Uterus (tissue), 4 donors: ENCODE results near the gene SMIM5. TPM values are rescaled to one million over a fixed set of nuclear protein-coding genes. Genes with fewer than 3 reads are reported as not detected.

Experiments
- DNase-seq, 2 donors: peaks; one replicate each; pipeline ENCODE4 v3.0.0-alpha.2; 2019 to 2020
- H3K27ac ChIP-seq, 2 donors: fragments of 200-600 bp; sonication (generic); 1 replicate in 1 of 2; 2 replicates in 1 of 2; pipeline ENCODE4 v1.5.1; 2016 to 2018
- H3K27me3 ChIP-seq, 2 donors: fragments of 200-600 bp; sonication (generic); one replicate each; pipeline ENCODE4 v1.5.1; 2018 to 2019; ENCODE audit warnings: control low read depth in 1 of 2
- H3K36me3 ChIP-seq, 2 donors: fragments of 200-600 bp; sonication (generic); one replicate each; pipeline ENCODE4 v1.5.1; 2019; ENCODE audit warnings: control low read depth in 1 of 2
- H3K4me1 ChIP-seq, 2 donors: fragments of 200-600 bp; sonication (generic); one replicate each; pipeline ENCODE4 v1.5.1; 2018 to 2019; ENCODE audit warnings: control low read depth in 1 of 2
- H3K4me3 ChIP-seq, 2 donors: fragments of 200-600 bp; sonication (generic); 1 replicate in 1 of 2; 2 replicates in 1 of 2; pipeline ENCODE4 v1.5.1; 2018 to 2019; ENCODE audit warnings: mild to moderate bottlenecking in 1 of 2
- H3K9me3 ChIP-seq, 2 donors: fragments of 200-600 bp; sonication (generic); one replicate each; pipeline ENCODE4 v1.5.1; 2019; ENCODE audit warnings: control low read depth in 1 of 2
- CTCF ChIP-seq, 4 experiments: fragments of 200-600 bp in 2 of 4; fragments of 450-650 bp in 2 of 4; sonication (generic) in 2 of 4; IDR thresholded peaks; one replicate each; pipeline ENCODE4 v1.5.1; 2016 to 2019; ENCODE audit warnings: antibody characterized with exemption in 4 of 4, mild to moderate bottlenecking in 2 of 4, moderate library complexity in 1 of 4
- POLR2A ChIP-seq, 2 donors: fragments of 450-650 bp; IDR thresholded peaks; one replicate each; pipeline ENCODE4 v1.6.1; 2016; ENCODE audit warnings: antibody characterized with exemption in 2 of 2, mild to moderate bottlenecking in 1 of 2, moderate library complexity in 1 of 2
- intact Hi-C: fragments of 100-400 bp; cut with DNase I; formaldehyde crosslinking; loops from one replicate; pipeline ENCODE4 v1.15.1; 2023; ENCODE audit warnings: low total_unique reads
- total RNA-seq, 4 donors: library from RNA; depleted of rRNA in 3 of 4; stranded (reverse); fragments of >200 nt in 3 of 4; gene quantifications; one replicate each; pipeline versions ENCODE4 v1.1.0 to v1.2.4, GENCODE V29; 2014 to 2023
- donor health status: DM: yes; HTN: yes; CAD: no.

SMIM5 gene
- total RNA-seq, 4 donors from 2014 or later: 0.85 to 2.2 TPM; not detected in 2

GRCh38 chr17:75626496-75627038 is 6.7 kb upstream of the SMIM5 start:
- Histone ChIP-seq H3K27ac (no peak overlapping the region), H3K36me3 (no peaks in the 10 kb centered on the region), H3K27me3 (no peaks in the 10 kb centered on the region), H3K4me1 (no peaks in the 10 kb centered on the region), H3K4me3 (no peak overlapping the region), H3K9me3 (no peaks in the 10 kb centered on the region)
- TF ChIP-seq POLR2A (IDR thresholded peaks at IDR 0.05): no peak
- no peak for DNase-seq
- intact Hi-C loops: no loop called here

DNA sequence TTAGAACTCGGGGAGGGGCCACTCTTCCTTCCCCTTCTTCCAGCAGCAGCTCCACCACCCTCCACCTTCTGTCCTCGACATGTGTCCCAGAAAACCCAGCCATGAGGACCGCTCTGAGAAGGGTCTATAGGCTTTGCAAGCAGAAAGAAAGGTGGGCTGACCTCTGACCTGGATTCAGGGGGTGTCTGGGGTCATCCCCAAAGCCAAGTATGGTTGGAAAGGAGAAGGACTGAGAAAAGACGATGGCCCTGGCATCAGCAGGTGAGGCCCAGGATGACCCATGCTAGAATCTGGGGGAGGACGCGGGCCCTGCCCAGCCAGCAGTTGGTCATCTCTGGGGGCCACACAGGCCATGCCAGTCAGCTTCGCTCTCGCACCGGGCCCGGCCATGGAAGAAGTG is 6.1 kb upstream of the SMIM5 start:
- Histone ChIP-seq H3K4me1 (no peaks in the 10 kb centered on the region), H3K27me3 (no peaks in the 10 kb centered on the region), H3K9me3 (no peaks in the 10 kb centered on the region), H3K4me3 (no peak overlapping the region), H3K27ac (no peak overlapping the region), H3K36me3 (no peaks in the 10 kb centered on the region)
- TF ChIP-seq CTCF (IDR thresholded peaks at IDR 0.05) (no peak), POLR2A (IDR thresholded peaks at IDR 0.05) (no peak)
- DNase-seq: no peak
- intact Hi-C loops: no loop called here

- intact Hi-C loops: no loop called here
- no peak for DNase-seq
- H3K27ac ChIP-seq: no peak overlapping the region
- H3K9me3 ChIP-seq: no peaks in the 10 kb centered on the region
- H3K4me1 ChIP-seq: peaks cover 0 to 4% of the 10 kb centered on the region in 2 donors
- no peaks in the 10 kb centered on the region for H3K27me3 ChIP-seq
- TF ChIP-seq CTCF (IDR thresholded peaks at IDR 0.05) (no peak), POLR2A (IDR thresholded peaks at IDR 0.05) (no peak)
- H3K4me3 ChIP-seq: no peak overlapping the region
- no peaks in the 10 kb centered on the region for H3K36me3 ChIP-seq
These were observed 4.8 kb upstream of the SMIM5 start for GRCh38 chr17:75628425-75628824.

DNA sequence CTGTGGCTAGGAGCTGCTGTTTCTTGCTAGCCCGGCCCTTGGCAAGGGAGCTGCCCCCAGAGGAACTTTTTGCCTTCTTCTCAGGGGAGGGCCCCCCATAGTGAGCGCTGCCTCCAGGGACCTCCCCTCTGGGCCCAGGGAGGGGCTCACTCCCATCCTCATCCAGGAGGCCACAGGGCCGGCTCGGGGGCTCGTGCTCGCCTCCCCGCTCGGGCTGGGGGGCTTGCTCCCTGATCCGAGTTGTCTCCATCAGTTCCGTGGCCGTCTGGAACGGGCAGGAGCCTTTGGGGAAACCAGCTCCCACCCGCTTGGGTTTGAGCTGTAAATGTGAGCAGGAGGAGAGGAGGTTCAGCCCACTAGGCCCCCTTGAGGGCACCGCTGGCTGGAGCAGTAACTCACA is 4.1 kb upstream of the SMIM5 start:
- intact Hi-C loops: no loop called here
- no peaks in the 10 kb centered on the region for H3K27me3 ChIP-seq
- no peak for TF ChIP-seq POLR2A (IDR thresholded peaks at IDR 0.05)
- DNase-seq: no peak
- no peaks in the 10 kb centered on the region for H3K9me3 ChIP-seq
- no peak overlapping the region for H3K27ac ChIP-seq
- no peak overlapping the region for H3K4me3 ChIP-seq
- H3K36me3 ChIP-seq: no peaks in the 10 kb centered on the region
- peaks cover 0 to 6% of the 10 kb centered on the region in 2 donors for H3K4me1 ChIP-seq

GRCh38 chr17:75630071-75630917 is 2.9 kb upstream of the SMIM5 start:
- H3K36me3 ChIP-seq: no peaks in the 10 kb centered on the region

More at GRCh38 chr17:75630071-75630917, 2.9 kb upstream of the SMIM5 start:
- Histone ChIP-seq H3K27me3 (no peaks in the 10 kb centered on the region), H3K4me1 (peaks cover 0 to 9% of the 10 kb centered on the region in 2 donors), H3K4me3 (no peak overlapping the region), H3K27ac (no peak overlapping the region), H3K9me3 (no peaks in the 10 kb centered on the region)
- intact Hi-C loops: no loop called here
- no peak for DNase-seq
- no peak for TF ChIP-seq POLR2A (IDR thresholded peaks at IDR 0.05)
- no peak for TF ChIP-seq CTCF (IDR thresholded peaks at IDR 0.05)
